ENCODE measurements around the gene SH2D2A. TPM values are rescaled to one million over a fixed set of nuclear protein-coding genes. Genes with fewer than 3 reads are reported as not detected.

Gene SH2D2A
- total and polyA plus RNA-seq, 7 donors = 0.25 to 0.82 (median 0.41) TPM; not detected in 1

DNA sequence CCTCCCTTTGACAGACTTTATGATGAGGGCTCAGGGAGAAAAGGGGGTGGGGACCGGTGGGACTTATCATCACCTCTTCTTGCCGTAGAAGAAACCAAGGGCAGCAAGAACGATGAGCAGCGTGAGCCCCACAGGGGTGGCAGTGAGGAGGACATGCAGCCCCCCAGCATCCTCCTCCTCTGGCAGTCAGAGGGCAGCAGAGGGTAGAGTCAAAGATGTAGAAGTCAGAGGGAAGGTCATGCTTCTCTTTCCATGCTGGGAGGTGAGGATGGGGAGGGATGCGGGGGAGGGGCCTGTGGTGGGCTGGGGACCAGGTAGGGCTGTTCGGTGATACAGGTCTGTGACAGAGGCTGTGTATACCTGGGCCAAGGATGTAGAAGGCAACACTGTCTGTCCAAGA is 27.5 kb upstream of the SH2D2A start:
- H3K27me3 ChIP-seq (ENCODE audit: insufficient read depth in 3 of 3, low read length in 2 of 3) = peaks cover 0 to 59% (median 26%) of the 10 kb centered on the region in 3 donors
- TF ChIP-seq, protein P1, sequence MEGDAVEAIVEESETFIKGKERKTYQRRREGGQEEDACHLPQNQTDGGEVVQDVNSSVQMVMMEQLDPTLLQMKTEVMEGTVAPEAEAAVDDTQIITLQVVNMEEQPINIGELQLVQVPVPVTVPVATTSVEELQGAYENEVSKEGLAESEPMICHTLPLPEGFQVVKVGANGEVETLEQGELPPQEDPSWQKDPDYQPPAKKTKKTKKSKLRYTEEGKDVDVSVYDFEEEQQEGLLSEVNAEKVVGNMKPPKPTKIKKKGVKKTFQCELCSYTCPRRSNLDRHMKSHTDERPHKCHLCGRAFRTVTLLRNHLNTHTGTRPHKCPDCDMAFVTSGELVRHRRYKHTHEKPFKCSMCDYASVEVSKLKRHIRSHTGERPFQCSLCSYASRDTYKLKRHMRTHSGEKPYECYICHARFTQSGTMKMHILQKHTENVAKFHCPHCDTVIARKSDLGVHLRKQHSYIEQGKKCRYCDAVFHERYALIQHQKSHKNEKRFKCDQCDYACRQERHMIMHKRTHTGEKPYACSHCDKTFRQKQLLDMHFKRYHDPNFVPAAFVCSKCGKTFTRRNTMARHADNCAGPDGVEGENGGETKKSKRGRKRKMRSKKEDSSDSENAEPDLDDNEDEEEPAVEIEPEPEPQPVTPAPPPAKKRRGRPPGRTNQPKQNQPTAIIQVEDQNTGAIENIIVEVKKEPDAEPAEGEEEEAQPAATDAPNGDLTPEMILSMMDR (IDR thresholded peaks at IDR 0.05) = no peak

DNA sequence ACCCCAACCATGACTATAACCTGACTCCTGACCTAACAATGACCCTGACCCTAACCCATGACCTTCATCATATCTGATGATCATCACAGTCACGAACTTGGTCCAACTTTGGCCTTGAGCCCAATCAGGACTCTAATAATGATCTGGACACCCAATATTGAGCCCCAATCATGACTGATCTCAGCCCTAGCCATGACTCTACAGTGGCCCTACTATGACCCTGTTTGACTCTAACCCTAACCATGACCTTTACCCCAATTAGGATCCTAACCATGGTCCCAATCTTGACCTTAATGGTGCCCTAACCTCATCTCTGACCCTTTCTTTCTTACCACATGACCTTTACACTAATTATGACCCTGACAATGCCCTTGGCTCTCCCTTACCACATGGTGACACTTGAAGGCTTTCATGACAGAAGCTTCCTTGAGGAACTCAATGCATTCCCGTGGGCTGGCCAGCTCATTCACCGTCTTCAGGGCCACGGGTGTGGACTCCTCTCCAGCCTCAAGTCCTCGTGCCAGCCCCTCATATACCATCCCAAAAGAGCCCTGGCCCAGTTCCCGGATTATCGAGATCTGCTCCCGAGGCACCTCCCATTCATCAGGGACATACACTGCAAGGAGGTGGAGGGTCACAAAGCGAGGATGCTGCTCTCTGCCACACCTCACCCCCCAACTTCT is 26.1 kb upstream of the SH2D2A start:
- TF ChIP-seq, protein P1 (IDR thresholded peaks at IDR 0.05) = no peak
- Histone ChIP-seq H3K27ac (no peak overlapping the region), H3K27me3 (ENCODE audit: insufficient read depth in 3 of 3, low read length in 2 of 3) (peaks cover 0 to 52% (median 20%) of the 10 kb centered on the region in 3 donors), H3K36me3 (ENCODE audit: insufficient read depth in 1 of 2, low read depth in 1 of 2) (no peaks in the 10 kb centered on the region), H3K4me1 (no peaks in the 10 kb centered on the region), H3K9me3 (no peaks in the 10 kb centered on the region), H3K4me3 (no peak overlapping the region)
- 62 to 72% (median 69%) methylated on average over 9 of the region's 9 CpGs for WGBS, 3 donors
- no peak for ATAC-seq
- no peak for DNase-seq
- intact Hi-C loops (cut with DNase I) = no loop called here

More for the DNA sequence above, 27.5 kb upstream of the SH2D2A start:
- Histone ChIP-seq H3K4me3 (no peak overlapping the region), H3K4me1 (no peaks in the 10 kb centered on the region), H3K27ac (no peak overlapping the region), H3K36me3 (ENCODE audit: insufficient read depth in 1 of 2, low read depth in 1 of 2) (no peaks in the 10 kb centered on the region), H3K9me3 (no peaks in the 10 kb centered on the region)
- WGBS, 3 donors = 46 to 60% (median 57%) methylated on average over 6 of the region's 6 CpGs
- ATAC-seq = no peak
- no peak for DNase-seq
- intact Hi-C loops (cut with DNase I) = no loop called here

DNA sequence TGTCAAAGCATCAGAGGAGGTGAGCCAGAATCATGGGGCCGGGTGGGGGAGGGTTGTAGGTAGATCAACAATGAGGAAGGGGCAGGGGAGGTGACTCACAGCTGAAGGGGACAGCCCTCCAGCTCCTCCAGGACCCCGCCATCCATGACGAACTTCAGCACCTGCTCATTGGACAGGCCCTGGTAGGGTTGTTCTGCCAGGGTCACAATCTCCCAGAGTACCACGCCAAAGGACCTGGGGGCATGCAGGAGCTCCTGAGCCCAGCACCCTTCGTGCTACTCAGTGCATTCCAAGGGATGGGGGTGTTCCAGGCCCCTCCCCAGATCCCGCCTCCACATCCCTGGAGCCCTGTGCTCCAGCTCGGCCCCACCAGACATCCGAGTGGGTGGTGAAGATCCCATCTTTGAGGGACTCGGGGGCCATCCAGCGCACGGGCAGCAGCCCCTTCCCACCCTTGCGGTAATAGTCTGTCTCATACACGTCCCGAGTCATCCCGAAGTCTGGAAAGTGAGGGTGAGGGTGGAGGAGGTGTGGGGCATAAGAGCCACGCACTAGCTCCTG is 24.7 kb upstream of the SH2D2A start:
- Histone ChIP-seq H3K9me3 (no peaks in the 10 kb centered on the region), H3K27me3 (ENCODE audit: insufficient read depth in 3 of 3, low read length in 2 of 3) (peaks cover 0 to 41% (median 16%) of the 10 kb centered on the region in 3 donors), H3K27ac (no peak overlapping the region), H3K4me3 (no peak overlapping the region), H3K36me3 (ENCODE audit: insufficient read depth in 1 of 2, low read depth in 1 of 2) (no peaks in the 10 kb centered on the region), H3K4me1 (no peaks in the 10 kb centered on the region)
- DNase-seq (no peak), ATAC-seq (no peak)
- 69 to 79% (median 70%) methylated on average over 16 of the region's 16 CpGs for WGBS, 3 donors
- intact Hi-C loops (cut with DNase I) = loop anchor here in 1 of 2 donors (2.0 kb wide), 1 partner anchor 43 kb away; no protein-coding TSS in a partner anchor
- TF ChIP-seq, protein P1 (IDR thresholded peaks at IDR 0.05) = no peak

DNA sequence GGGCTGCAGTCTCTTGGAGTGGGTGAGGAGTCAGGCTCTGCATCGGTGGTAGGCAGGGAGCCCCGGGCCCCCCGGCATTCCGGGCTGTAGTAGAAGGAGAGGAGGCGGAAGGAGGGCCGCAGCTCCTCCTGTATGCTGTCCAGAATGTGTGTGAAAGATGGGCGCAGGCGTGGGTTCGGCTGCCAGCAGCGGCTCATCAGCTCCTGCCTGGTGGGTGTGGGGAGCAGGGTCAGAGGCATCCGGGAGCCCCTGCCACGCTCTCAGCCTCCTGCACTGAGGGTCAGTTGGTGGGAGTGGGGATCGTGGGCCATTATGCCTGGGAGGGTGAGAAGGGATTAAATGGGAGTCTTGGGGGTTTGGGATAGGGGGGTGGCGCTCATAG is 24.2 kb upstream of the SH2D2A start:
- intact Hi-C loops (cut with DNase I) = loop anchor here in 1 of 2 donors (2.0 kb wide), 1 partner anchor 44 kb away; no protein-coding TSS in a partner anchor
- no peak for DNase-seq

More for the DNA sequence above, 24.2 kb upstream of the SH2D2A start:
- Histone ChIP-seq H3K9me3 (no peaks in the 10 kb centered on the region), H3K36me3 (ENCODE audit: insufficient read depth in 1 of 2, low read depth in 1 of 2) (no peaks in the 10 kb centered on the region), H3K27ac (no peak overlapping the region), H3K4me1 (no peaks in the 10 kb centered on the region), H3K27me3 (ENCODE audit: insufficient read depth in 3 of 3, low read length in 2 of 3) (peaks cover 0 to 38% (median 16%) of the 10 kb centered on the region in 3 donors), H3K4me3 (no peak overlapping the region)
- TF ChIP-seq, protein P1 (IDR thresholded peaks at IDR 0.05) = no peak
- 58 to 64% (median 62%) methylated on average over 14 of the region's 14 CpGs for WGBS, 3 donors
- no peak for ATAC-seq

Measured in psoas muscle (tissue), 8 donors.